ENCODE data around the gene GAN. TPM values are rescaled to one million over a fixed set of nuclear protein-coding genes. Genes with fewer than 3 reads are reported as not detected.

Gene GAN
- total and polyA plus RNA-seq, 10 of the 15 experiments (the other 5 are each of a cell fraction or from before 2014, with no cell fraction given), result 0.42 to 8.4 (median 2.5) TPM

DNA sequence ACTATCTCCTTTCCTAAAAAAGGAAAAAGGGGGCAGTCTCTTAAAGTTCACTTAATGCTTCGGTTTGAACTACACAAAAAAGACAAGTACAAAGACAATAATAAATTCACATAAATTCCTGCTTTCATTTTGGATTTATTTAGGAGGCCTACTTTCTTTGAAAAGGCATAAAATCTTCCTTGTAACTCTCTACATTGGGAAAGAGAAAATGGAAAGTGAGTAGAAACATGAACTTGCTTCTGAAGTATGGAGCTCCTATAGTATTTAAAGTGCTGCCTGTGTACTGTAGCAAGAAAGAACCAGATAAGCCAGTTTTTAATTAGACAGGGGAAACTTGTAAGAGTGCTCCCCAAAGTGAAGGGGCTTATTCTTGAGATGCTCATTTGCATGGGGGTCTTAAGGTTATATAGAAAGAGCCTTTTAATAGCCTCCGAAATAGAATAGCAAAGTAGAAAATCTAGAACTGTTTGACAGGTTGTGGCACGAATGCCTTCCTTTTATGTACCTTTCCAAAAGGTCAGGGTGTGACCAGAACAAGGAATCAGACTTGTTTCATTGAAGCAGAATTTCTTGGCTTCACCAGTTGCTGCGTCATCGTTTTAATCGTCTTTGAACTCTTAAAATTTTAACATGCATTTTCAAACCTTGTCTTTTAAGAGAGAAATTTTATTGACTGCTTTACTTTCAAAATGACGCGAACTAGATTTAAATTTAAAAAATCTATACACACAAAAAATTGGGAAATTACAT lies 12.9 kb downstream of the GAN start (continued):
- no peak for TF ChIP-seq NR2C2 (IDR thresholded peaks at IDR 0.05; ENCODE audit: borderline replicate concordance, control insufficient read depth, insufficient read length, low read depth)
- TF ChIP-seq, protein P1, sequence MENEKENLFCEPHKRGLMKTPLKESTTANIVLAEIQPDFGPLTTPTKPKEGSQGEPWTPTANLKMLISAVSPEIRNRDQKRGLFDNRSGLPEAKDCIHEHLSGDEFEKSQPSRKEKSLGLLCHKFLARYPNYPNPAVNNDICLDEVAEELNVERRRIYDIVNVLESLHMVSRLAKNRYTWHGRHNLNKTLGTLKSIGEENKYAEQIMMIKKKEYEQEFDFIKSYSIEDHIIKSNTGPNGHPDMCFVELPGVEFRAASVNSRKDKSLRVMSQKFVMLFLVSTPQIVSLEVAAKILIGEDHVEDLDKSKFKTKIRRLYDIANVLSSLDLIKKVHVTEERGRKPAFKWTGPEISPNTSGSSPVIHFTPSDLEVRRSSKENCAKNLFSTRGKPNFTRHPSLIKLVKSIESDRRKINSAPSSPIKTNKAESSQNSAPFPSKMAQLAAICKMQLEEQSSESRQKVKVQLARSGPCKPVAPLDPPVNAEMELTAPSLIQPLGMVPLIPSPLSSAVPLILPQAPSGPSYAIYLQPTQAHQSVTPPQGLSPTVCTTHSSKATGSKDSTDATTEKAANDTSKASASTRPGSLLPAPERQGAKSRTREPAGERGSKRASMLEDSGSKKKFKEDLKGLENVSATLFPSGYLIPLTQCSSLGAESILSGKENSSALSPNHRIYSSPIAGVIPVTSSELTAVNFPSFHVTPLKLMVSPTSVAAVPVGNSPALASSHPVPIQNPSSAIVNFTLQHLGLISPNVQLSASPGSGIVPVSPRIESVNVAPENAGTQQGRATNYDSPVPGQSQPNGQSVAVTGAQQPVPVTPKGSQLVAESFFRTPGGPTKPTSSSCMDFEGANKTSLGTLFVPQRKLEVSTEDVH (IDR thresholded peaks at IDR 0.05; ENCODE audit: low read depth, partially characterized antibody), result no peak
- TF ChIP-seq, protein P2, sequence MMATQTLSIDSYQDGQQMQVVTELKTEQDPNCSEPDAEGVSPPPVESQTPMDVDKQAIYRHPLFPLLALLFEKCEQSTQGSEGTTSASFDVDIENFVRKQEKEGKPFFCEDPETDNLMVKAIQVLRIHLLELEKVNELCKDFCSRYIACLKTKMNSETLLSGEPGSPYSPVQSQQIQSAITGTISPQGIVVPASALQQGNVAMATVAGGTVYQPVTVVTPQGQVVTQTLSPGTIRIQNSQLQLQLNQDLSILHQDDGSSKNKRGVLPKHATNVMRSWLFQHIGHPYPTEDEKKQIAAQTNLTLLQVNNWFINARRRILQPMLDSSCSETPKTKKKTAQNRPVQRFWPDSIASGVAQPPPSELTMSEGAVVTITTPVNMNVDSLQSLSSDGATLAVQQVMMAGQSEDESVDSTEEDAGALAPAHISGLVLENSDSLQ (IDR thresholded peaks at IDR 0.05), result no peak
- TF ChIP-seq ATF3 (IDR thresholded peaks at IDR 0.05; ENCODE audit: borderline replicate concordance, extremely low read depth, low read depth, low read length), result no peak
- no peak for TF ChIP-seq ZNF274 (IDR thresholded peaks at IDR 0.05; ENCODE audit: insufficient read depth, insufficient read length)
- TF ChIP-seq PML (IDR thresholded peaks at IDR 0.05; ENCODE audit: low read length), result no peak

DNA sequence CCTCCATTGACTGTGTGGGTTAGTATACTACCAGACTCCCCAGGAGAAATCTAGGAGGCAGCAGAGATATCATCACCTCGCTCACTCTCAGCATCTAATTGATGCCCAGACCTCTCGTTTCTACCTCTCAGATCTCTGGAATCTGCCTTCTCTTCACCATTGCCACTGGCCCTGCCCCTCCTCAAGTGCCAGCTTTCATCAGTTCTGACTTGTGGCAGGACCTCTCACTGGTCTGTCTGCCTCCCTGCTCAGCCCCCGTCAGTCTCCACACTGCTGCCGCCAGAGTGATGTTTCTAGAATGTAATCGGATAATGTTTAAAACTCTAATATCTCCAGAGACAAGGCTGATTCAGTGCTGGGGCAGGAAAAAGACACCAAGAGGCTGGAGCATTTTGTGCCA lies 15.2 kb downstream of the GAN start:
- Histone ChIP-seq H3K4me2 (ENCODE audit: control insufficient read depth, insufficient read depth) (no peak overlapping the region), H4K20me1 (ENCODE audit: control insufficient read depth, insufficient read depth) (no peaks in the 10 kb centered on the region), H3K36me3 (ENCODE audit: control insufficient read depth in 2 of 2, insufficient read depth in 2 of 2, low read length in 1 of 2) (no peaks in the 10 kb centered on the region), H3K9me3 (replicated peaks; ENCODE audit: control insufficient read depth, insufficient read depth, low read length) (no peaks in the 10 kb centered on the region), H3K4me3 (no peak overlapping the region), H3K4me1 (ENCODE audit: control insufficient read depth, insufficient read depth, low read length) (no peaks in the 10 kb centered on the region), H3K27ac (ENCODE audit: control insufficient read depth, insufficient read depth) (no peak overlapping the region), H3K9ac (ENCODE audit: control insufficient read depth, insufficient read depth, low read length) (no peak overlapping the region), H3K27me3 (replicated peaks in 1 of 2; ENCODE audit: control insufficient read depth in 2 of 2, insufficient read depth in 2 of 2, low read length in 1 of 2) (no peaks in the 10 kb centered on the region), H2AFZ (ENCODE audit: control insufficient read depth, low read depth, low read length) (no peak overlapping the region), H3K79me2 (ENCODE audit: control insufficient read depth, insufficient read depth, low read length) (no peaks in the 10 kb centered on the region)
- FAIRE-seq, result no peak
- BruUV-seq (replicated peaks), result no TSS peak
- in situ Hi-C loops (cut with MboI), result no loop called here
- ChIA-PET CTCF (interaction anchor here (1.0 kb wide), 1 partner anchor 22 kb away, joined by 4 read pairs; no protein-coding TSS in a partner anchor), RAD21 (ENCODE audit: unreplicated experiment) (no interaction called here), SMC1A (ENCODE audit: uncharacterized antibody, unreplicated experiment) (no interaction called here), POLR2A (no interaction called here)
- DNase-seq (ENCODE audit: low read depth, low spot score), result no peak
- intact Hi-C loops (cut with micrococcal nuclease; ENCODE audit: unreplicated experiment), result no loop called here
- WGBS (ENCODE audit: insufficient coverage, insufficient replicate concordance, low lambda C conversion rate, missing lambda C conversion rate), result 87% methylated on average over 5 of the region's 5 CpGs
- no peak for ATAC-seq
- TF ChIP-seq, protein P3, sequence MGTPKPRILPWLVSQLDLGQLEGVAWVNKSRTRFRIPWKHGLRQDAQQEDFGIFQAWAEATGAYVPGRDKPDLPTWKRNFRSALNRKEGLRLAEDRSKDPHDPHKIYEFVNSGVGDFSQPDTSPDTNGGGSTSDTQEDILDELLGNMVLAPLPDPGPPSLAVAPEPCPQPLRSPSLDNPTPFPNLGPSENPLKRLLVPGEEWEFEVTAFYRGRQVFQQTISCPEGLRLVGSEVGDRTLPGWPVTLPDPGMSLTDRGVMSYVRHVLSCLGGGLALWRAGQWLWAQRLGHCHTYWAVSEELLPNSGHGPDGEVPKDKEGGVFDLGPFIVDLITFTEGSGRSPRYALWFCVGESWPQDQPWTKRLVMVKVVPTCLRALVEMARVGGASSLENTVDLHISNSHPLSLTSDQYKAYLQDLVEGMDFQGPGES (IDR thresholded peaks at IDR 0.05), result no peak
- TF ChIP-seq WRNIP1 (IDR thresholded peaks at IDR 0.05; ENCODE audit: borderline replicate concordance, low read depth, low read length) (no peak), KDM1A (IDR thresholded peaks at IDR 0.05; ENCODE audit: borderline replicate concordance) (no peak), FOS (IDR thresholded peaks at IDR 0.05; ENCODE audit: borderline replicate concordance, extremely low read depth, insufficient read length) (no peak), KAT2A (conservative IDR thresholded peaks at IDR 0.05; ENCODE audit: control insufficient read depth, low read depth, low read length) (no peak), PAX5 (IDR thresholded peaks at IDR 0.05; ENCODE audit: borderline replicate concordance, low read depth, low read length) (no peak), NFIC (IDR thresholded peaks at IDR 0.05; ENCODE audit: low read depth, low read length) (no peak), DPF2 (IDR thresholded peaks at IDR 0.05) (no peak)
- TF ChIP-seq, protein P4, sequence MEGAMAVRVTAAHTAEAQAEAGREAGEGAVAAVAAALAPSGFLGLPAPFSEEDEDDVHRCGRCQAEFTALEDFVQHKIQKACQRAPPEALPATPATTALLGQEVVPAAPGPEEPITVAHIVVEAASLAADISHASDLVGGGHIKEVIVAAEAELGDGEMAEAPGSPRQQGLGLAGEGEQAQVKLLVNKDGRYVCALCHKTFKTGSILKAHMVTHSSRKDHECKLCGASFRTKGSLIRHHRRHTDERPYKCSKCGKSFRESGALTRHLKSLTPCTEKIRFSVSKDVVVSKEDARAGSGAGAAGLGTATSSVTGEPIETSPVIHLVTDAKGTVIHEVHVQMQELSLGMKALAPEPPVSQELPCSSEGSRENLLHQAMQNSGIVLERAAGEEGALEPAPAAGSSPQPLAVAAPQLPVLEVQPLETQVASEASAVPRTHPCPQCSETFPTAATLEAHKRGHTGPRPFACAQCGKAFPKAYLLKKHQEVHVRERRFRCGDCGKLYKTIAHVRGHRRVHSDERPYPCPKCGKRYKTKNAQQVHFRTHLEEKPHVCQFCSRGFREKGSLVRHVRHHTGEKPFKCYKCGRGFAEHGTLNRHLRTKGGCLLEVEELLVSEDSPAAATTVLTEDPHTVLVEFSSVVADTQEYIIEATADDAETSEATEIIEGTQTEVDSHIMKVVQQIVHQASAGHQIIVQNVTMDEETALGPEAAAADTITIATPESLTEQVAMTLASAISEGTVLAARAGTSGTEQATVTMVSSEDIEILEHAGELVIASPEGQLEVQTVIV (IDR thresholded peaks at IDR 0.05; ENCODE audit: borderline replicate concordance, partially characterized antibody), result no peak
